Keratinocyte (primary cell): ENCODE results near the gene OVOL1. TPM values are rescaled to one million over a fixed set of nuclear protein-coding genes. Genes with fewer than 3 reads are reported as not detected.

Experiments used
- DNase-seq: peaks from one replicate; pipeline ENCODE4 v3.0.0-alpha.2; 2011; ENCODE audit warnings: low read depth, missing footprints, low spot score
- FAIRE-seq: peaks from 2 replicates; lab custom pipeline; 2011; peaks lifted over from hg19 to GRCh38; lab: Jason Lieb, UNC
- H2AFZ ChIP-seq: 2 replicates; pipeline ENCODE4 v1.6.0; 2012; ENCODE audit warnings: low read length, control low read depth, inconsistent platforms; ENCODE audit not compliant: control insufficient read depth
- H3K27ac ChIP-seq: 2 replicates; pipeline ENCODE4 v1.5.1; 2011; ENCODE audit warnings: low read length; ENCODE audit not compliant: control insufficient read depth, insufficient read depth
- H3K27me3 ChIP-seq: 3 replicates; pipeline ENCODE4 v1.6.0; 2011; ENCODE audit warnings: low read length; ENCODE audit not compliant: control insufficient read depth, insufficient read depth; ENCODE audit errors: extremely low read depth
- H3K36me3 ChIP-seq, 2 experiments: 2 replicates in 1 of 2; 3 replicates in 1 of 2; pipeline ENCODE4 v1.5.1; 2011; ENCODE audit warnings: low read length in 2 of 2, mild to moderate bottlenecking in 1 of 2; ENCODE audit not compliant: control insufficient read depth in 2 of 2, insufficient read depth in 2 of 2; ENCODE audit errors: extremely low read depth in 1 of 2
- H3K4me1 ChIP-seq: 3 replicates; pipeline ENCODE4 v1.5.1; 2011; ENCODE audit warnings: low read length; ENCODE audit not compliant: control insufficient read depth, insufficient read depth; ENCODE audit errors: extremely low read depth
- H3K4me2 ChIP-seq: 3 replicates; pipeline ENCODE4 v1.6.0; 2011; ENCODE audit warnings: low read depth, low read length; ENCODE audit not compliant: control insufficient read depth, insufficient read depth; ENCODE audit errors: extremely low read depth
- H3K4me3 ChIP-seq, 3 experiments: fragments of 200-600 bp in 1 of 3; sonication (generic) in 1 of 3; 2 replicates in 2 of 3; 3 replicates in 1 of 3; pipeline ENCODE4 v1.5.1; 2011 to 2016; ENCODE audit warnings: low read length in 3 of 3, mild to moderate bottlenecking in 3 of 3, control low read depth in 2 of 3, inconsistent platforms in 1 of 3, low read depth in 1 of 3, mixed read lengths in 1 of 3, mixed run types in 1 of 3, moderate library complexity in 1 of 3; ENCODE audit not compliant: control insufficient read depth in 2 of 3, insufficient read depth in 2 of 3; ENCODE audit errors: extremely low read depth in 1 of 3
- H3K79me2 ChIP-seq: 2 replicates; pipeline ENCODE4 v1.6.0; 2012; ENCODE audit warnings: low read length; ENCODE audit not compliant: control insufficient read depth, insufficient read depth
- H3K9ac ChIP-seq: 3 replicates; pipeline ENCODE4 v1.6.0; 2011; ENCODE audit warnings: low read length; ENCODE audit not compliant: control insufficient read depth, insufficient read depth; ENCODE audit errors: extremely low read depth
- H3K9me1 ChIP-seq: 3 replicates; pipeline ENCODE4 v1.6.0; 2011; ENCODE audit warnings: low read length; ENCODE audit not compliant: control insufficient read depth, insufficient read depth; ENCODE audit errors: extremely low read depth
- H3K9me3 ChIP-seq: 2 replicates; pipeline ENCODE4 v1.5.1; 2012; ENCODE audit warnings: low read depth, low read length; ENCODE audit not compliant: control insufficient read depth
- H4K20me1 ChIP-seq: 3 replicates; pipeline ENCODE4 v1.6.0; 2011; ENCODE audit warnings: low read length; ENCODE audit not compliant: control insufficient read depth, insufficient read depth; ENCODE audit errors: extremely low read depth
- CTCF ChIP-seq, 3 experiments: IDR thresholded peaks in 1 of 3; conservative IDR thresholded peaks in 1 of 3; optimal IDR thresholded peaks in 1 of 3; 2 replicates in 2 of 3; 3 replicates in 1 of 3; pipeline versions ENCODE3 to v1.5.1; 2011; ENCODE audit warnings: low read length in 3 of 3, mild to moderate bottlenecking in 3 of 3, moderate library complexity in 2 of 3, control low read depth in 1 of 3, inconsistent platforms in 1 of 3; ENCODE audit not compliant: insufficient read depth in 2 of 3; ENCODE audit errors: extremely low read depth in 1 of 3
- EZH2 ChIP-seq: IDR thresholded peaks from one replicate; pipeline ENCODE4 v1.6.1; 2012; ENCODE audit warnings: inconsistent platforms, mild to moderate bottlenecking, low read length, moderate library complexity
- dilution Hi-C: fragments of 300-500 bp; cut with MboI; formaldehyde crosslinking; loops from one replicate; pipeline ENCODE4 v1.7.0; 2020; ENCODE audit warnings: low sequenced_read_pairs; ENCODE audit not compliant: extremely low pct_ligation_motif_present
- polyA plus RNA-seq, 5 experiments: library from polyadenylated mRNA; depleted of rRNA in 3 of 5; stranded (reverse) in 3 of 5; stranded (forward) in 1 of 5; unstranded in 1 of 5; fragments of >200 nt; gene quantifications; 1 replicate in 1 of 5; 2 replicates in 3 of 5; 3 replicates in 1 of 5; pipeline versions ENCODE4 v1.2.1 to v1.2.3, GENCODE V29; 2011 to 2012; ENCODE audit warnings: missing spikeins in 2 of 5, low read depth in 1 of 5, low replicate concordance in 1 of 5

OVOL1 gene
- polyA plus RNA-seq, 1 donor (not counting 4 experiments of a cell fraction or from before 2014, with no cell fraction given) = 7.5 TPM

GRCh38 chr11:65743681-65744025 lies 43.2 kb upstream of the OVOL1 start:
- Histone ChIP-seq H3K9me1 (no peaks in the 10 kb centered on the region), H3K79me2 (no peaks in the 10 kb centered on the region), H3K4me2 (no peak overlapping the region), H2AFZ (no peak overlapping the region), H3K4me3 (no peak overlapping the region), H3K9ac (no peak overlapping the region), H4K20me1 (no peaks in the 10 kb centered on the region), H3K4me1 (no peaks in the 10 kb centered on the region), H3K27ac (no peak overlapping the region), H3K36me3 (no peaks in the 10 kb centered on the region), H3K9me3 (no peaks in the 10 kb centered on the region), H3K27me3 (peaks cover 24% of the 10 kb centered on the region)
- dilution Hi-C loops = no loop called here
- FAIRE-seq (no peak), DNase-seq (no peak)
- TF ChIP-seq EZH2 (no peak), CTCF (optimal IDR thresholded peaks at IDR 0.05 in 1 of 3, IDR thresholded peaks at IDR 0.05 in 1 of 3, conservative IDR thresholded peaks at IDR 0.05 in 1 of 3; ENCODE audit: extremely low read depth in 1 of 3, insufficient read depth in 2 of 3, low read length in 3 of 3) (no peak)

- no peak for FAIRE-seq
- Histone ChIP-seq H3K4me3 (no peak overlapping the region), H3K27me3 (peaks cover 26% of the 10 kb centered on the region), H3K9me1 (no peaks in the 10 kb centered on the region), H3K4me1 (no peaks in the 10 kb centered on the region), H3K9me3 (no peaks in the 10 kb centered on the region), H3K9ac (no peak overlapping the region), H3K27ac (no peak overlapping the region), H3K36me3 (no peaks in the 10 kb centered on the region), H3K4me2 (no peak overlapping the region), H3K79me2 (no peaks in the 10 kb centered on the region), H4K20me1 (no peaks in the 10 kb centered on the region), H2AFZ (no peak overlapping the region)
- no peak for DNase-seq
- TF ChIP-seq CTCF (optimal IDR thresholded peaks at IDR 0.05 in 1 of 3, IDR thresholded peaks at IDR 0.05 in 1 of 3, conservative IDR thresholded peaks at IDR 0.05 in 1 of 3; ENCODE audit: extremely low read depth in 1 of 3, insufficient read depth in 2 of 3, low read length in 3 of 3) = peak; percentile 23 to 61 (median 42)
- TF ChIP-seq EZH2 = no peak
- dilution Hi-C loops = no loop called here
Observed at GRCh38 chr11:65744026-65744698, 42.7 kb upstream of the OVOL1 start.
